Hematopoietic multipotent progenitor cell treated with erythropoietin and hydrocortisone succinate and interleukin-3 and kit ligand, for 17 days (in vitro differentiated cells): Measurements from ENCODE around the gene DSTN.

Source experiments
- DNase-seq: peaks from one replicate; pipeline ENCODE4 v3.0.0-alpha.2; 2015; ENCODE audit warnings: low spot score

DSTN gene

GRCh38 chr20:17638835-17639407 lies 69.0 kb downstream of the DSTN start:
- no peak for DNase-seq

GRCh38 chr20:17640146-17640874 lies 70.4 kb downstream of the DSTN start:
- DNase-seq = no peak

- no peak for DNase-seq
These were observed 71.1 kb downstream of the DSTN start for GRCh38 chr20:17640875-17641378.

GRCh38 chr20:17641520-17641964 lies 71.7 kb downstream of the DSTN start:
- DNase-seq = no peak

- DNase-seq = no peak
These were observed 72.1 kb downstream of the DSTN start for GRCh38 chr20:17641993-17642392.

- DNase-seq = no peak
These were observed 72.8 kb downstream of the DSTN start for GRCh38 chr20:17642404-17643269.

- DNase-seq = no peak
These were observed 73.8 kb downstream of the DSTN start for GRCh38 chr20:17643531-17644188.

- DNase-seq = no peak
These were observed 74.6 kb downstream of the DSTN start for GRCh38 chr20:17644451-17644850.

GRCh38 chr20:17645010-17645409 lies 75.1 kb downstream of the DSTN start:
- DNase-seq = no peak

- no peak for DNase-seq
These were observed 75.8 kb downstream of the DSTN start for GRCh38 chr20:17645546-17646208.

- DNase-seq = no peak
These were observed 76.5 kb downstream of the DSTN start for GRCh38 chr20:17646209-17646960.

- DNase-seq = no peak
These were observed 77.1 kb downstream of the DSTN start for GRCh38 chr20:17646961-17647301.

- no peak for DNase-seq
These were observed 77.8 kb downstream of the DSTN start for GRCh38 chr20:17647391-17648314.

- DNase-seq = no peak
These were observed 78.4 kb downstream of the DSTN start for GRCh38 chr20:17648315-17648646.

GRCh38 chr20:17648791-17649730 lies 79.2 kb downstream of the DSTN start:
- DNase-seq = no peak

GRCh38 chr20:17650301-17651128 lies 80.6 kb downstream of the DSTN start:
- no peak for DNase-seq

- no peak for DNase-seq
These were observed 81.4 kb downstream of the DSTN start for GRCh38 chr20:17651129-17651759.
